Measurements from ENCODE around the gene DENR.

DNA sequence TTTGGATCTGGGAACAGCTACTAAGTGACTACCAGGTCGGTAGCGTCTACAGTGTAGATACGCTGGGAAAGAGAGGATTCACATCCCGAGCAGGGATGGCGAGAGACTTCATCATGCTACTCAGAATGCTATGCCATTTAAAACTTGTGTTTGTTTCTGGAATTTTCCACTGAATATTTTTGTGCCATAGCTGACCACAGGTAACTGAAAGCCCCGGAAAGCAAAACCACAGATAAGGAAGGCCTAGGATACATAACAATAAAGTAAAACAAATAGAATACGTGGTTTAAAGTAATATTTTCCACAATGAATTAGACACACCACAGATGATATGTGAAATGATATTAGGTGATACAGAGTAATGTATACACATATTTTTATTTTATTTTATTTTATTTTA is 14.1 kb upstream of the DENR start:
- no peak for TF ChIP-seq CTCF (conservative IDR thresholded peaks at IDR 0.05 in 1 of 2, IDR thresholded peaks at IDR 0.05 in 1 of 2; ENCODE audit: extremely low read depth in 1 of 2, insufficient read depth in 1 of 2, low read depth in 1 of 2, low read length in 2 of 2)
- TF ChIP-seq EZH2 (IDR thresholded peaks at IDR 0.05; ENCODE audit: borderline replicate concordance, low read length) = no peak
